ENCODE data around the gene ADRB2.

- TF ChIP-seq SP1 (IDR thresholded peaks at IDR 0.05): no peak
- no peak for TF ChIP-seq SUZ12 (IDR thresholded peaks at IDR 0.05)
- no peak for TF ChIP-seq HDGF (IDR thresholded peaks at IDR 0.05; ENCODE audit: borderline replicate concordance)
- TF ChIP-seq FOXA1 (IDR thresholded peaks at IDR 0.05): no peak
- TF ChIP-seq L3MBTL2 (conservative IDR thresholded peaks at IDR 0.05): no peak
- no peak for TF ChIP-seq BHLHE40 (IDR thresholded peaks at IDR 0.05; ENCODE audit: borderline replicate concordance)
- no peak for TF ChIP-seq NFRKB (IDR thresholded peaks at IDR 0.05)
These were observed 24.6 kb upstream of the ADRB2 start for GRCh38 chr5:148801682-148802276.
